AG04449 (cell line): Measurements from ENCODE around the gene MAD1L1.

Experiments used
- CTCF ChIA-PET: fragments of 350-600 bp; formaldehyde crosslinking; extraction: SDS; loops from one replicate; lab custom pipeline; 2021; ENCODE audit warnings: antibody characterized with exemption; lab: Yijun Ruan, JAX
- POLR2A ChIA-PET: fragments of 400-600, 350-600 bp; formaldehyde crosslinking; extraction: SDS; loops from one replicate; lab custom pipeline; 2020; ENCODE audit warnings: antibody characterized with exemption, inconsistent platforms; lab: Yijun Ruan, JAX
- DNase-seq: peaks from one replicate; pipeline ENCODE4 v3.0.0-alpha.2; 2010; ENCODE audit warnings: low read depth, low spot score
- H3K4me3 ChIP-seq: 2 replicates; pipeline ENCODE4 v1.5.1; 2011; ENCODE audit warnings: low read depth, mild to moderate bottlenecking, control low read depth, low read length
- TF ChIP-seq, protein P1 (sequence below): IDR thresholded peaks from one replicate; pipeline ENCODE4 v1.5.1; 2011; ENCODE audit warnings: mild to moderate bottlenecking, moderate library complexity, low read length, control low read depth, inconsistent platforms; ENCODE audit not compliant: insufficient read depth; ENCODE audit errors: missing control alignments

The MAD1L1 gene

DNA sequence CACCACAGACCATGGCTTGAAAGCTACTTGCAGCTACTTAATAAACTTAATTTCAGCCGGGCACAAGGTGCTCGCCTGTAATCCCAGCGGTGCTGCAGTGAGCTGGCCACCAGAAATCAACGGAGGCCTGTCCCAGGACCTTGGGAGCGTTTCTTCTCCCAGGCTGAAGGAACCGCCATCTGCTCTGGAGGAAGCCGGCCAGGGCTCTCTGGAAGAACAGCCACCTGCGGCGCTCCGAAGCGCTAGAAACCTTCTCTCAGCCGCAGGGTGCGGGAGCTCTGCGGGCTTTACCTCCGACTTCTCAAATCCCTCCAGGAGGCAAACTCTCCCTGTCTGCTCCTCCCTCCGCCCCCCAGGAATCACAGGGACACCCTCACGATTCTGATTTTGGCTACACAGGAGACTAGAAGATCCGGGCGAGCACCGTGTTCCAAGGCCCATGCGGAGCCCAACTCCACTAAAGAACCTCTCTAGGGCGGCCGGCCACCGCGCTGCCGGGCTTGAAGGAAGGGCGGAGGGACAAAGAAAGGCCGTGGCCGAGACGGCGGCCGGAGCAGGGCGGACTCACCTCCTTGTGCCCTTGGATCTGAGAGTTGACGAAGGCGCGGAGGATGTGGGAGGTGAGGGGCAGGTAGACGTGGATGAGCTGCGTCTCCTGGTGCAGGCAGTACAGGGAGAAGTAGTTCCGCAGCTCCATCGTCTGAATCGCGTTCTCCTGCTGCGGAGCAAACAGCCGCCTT is 23.7 kb upstream of the MAD1L1 start:
- DNase-seq, result no peak
- no peak overlapping the region for H3K4me3 ChIP-seq
- TF ChIP-seq, protein P1, sequence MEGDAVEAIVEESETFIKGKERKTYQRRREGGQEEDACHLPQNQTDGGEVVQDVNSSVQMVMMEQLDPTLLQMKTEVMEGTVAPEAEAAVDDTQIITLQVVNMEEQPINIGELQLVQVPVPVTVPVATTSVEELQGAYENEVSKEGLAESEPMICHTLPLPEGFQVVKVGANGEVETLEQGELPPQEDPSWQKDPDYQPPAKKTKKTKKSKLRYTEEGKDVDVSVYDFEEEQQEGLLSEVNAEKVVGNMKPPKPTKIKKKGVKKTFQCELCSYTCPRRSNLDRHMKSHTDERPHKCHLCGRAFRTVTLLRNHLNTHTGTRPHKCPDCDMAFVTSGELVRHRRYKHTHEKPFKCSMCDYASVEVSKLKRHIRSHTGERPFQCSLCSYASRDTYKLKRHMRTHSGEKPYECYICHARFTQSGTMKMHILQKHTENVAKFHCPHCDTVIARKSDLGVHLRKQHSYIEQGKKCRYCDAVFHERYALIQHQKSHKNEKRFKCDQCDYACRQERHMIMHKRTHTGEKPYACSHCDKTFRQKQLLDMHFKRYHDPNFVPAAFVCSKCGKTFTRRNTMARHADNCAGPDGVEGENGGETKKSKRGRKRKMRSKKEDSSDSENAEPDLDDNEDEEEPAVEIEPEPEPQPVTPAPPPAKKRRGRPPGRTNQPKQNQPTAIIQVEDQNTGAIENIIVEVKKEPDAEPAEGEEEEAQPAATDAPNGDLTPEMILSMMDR, result no peak
- ChIA-PET CTCF (interaction anchor here (1.6 kb wide), 1 partner anchor 9 kb away, joined by 3 read pairs; no protein-coding TSS in a partner anchor), POLR2A (no interaction called here)

DNA sequence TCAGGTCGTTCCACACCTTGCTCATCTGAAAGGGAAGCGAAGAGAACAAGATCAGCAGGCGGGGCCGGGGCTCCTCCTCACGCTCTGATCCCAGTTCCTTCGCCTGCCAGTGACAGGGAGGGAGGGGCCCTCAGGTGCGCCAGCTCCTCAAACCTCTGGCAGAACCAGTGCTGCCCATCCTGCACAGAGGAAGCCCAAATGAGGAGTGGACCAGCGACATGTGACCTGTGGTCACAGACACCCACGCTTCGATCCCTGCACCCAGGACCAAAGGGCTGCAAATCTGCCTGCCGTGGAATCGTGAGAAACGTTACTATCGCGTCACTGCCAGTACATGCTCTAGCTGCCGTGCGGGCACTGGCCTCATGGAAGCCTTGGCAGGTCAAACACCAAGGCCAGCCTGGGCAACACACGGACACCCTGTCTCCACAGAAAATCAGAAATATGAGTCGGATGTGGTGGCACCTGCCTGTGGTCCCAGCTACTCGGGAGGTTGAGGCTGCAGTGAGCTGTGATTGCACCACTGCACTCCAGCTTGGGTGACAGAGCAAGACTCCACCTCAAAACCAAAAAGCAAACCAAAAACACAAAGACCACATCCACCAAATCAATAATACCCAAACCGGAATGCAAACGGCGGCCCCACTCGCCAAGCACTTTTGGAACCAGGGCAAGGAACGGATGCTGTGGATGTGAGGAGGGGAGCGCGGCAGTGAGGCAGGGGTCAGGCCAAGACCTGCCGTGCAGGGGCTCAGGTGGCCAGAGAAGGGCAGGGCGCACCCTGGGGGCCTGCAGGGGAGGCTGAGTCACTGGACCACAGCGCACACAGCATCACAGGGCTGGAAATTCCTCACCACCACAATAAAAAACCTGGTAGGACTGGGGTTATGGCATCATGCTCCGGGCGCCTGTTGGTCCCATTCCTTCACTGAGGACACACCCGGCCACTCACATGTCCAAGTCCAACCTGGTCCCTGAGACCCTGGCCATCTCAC is 22.7 kb upstream of the MAD1L1 start:
- TF ChIP-seq, protein P1, result no peak
- no peak for DNase-seq
- CTCF ChIA-PET, result interaction anchor here (1.6 kb wide), 1 partner anchor 10 kb away, joined by 3 read pairs; no protein-coding TSS in a partner anchor
- POLR2A ChIA-PET, result no interaction called here
- no peak overlapping the region for H3K4me3 ChIP-seq

DNA sequence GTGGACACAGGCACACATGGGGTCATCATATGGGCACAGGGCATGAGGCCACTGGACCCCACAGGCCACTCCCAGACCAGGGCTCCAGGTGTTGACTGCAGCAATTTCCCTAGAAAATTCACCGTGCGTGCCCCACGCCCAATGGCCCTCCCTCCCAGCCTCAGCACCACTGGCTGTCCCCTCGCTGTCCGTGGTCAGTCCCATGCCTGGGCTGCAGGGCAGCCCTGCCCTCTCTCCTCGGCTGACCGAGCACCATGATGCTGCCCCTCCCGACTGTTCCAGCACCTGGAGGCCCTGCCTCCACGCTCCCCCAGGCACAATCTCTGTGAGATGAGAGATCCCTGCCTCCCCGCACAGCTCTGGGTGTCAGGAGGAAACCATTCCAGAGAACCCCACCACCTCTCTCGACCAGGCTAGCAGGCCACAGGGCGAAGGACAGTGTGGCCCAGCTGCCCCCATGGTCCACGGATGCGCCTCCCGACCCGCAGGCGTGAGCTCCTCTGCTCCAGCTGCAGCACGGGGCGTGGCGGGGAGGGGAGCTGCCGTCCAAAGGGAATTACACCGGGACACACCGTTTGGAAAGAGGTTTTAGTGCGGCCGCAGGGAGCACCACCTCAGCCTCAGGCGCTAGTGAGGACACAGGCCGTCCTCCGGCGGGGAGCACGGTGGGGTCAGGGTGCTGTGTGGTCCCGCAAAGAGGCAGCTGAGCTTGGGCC is 21.8 kb upstream of the MAD1L1 start:
- DNase-seq, result no peak
- no peak overlapping the region for H3K4me3 ChIP-seq
- TF ChIP-seq, protein P1, result no peak
- POLR2A ChIA-PET, result no interaction called here
- CTCF ChIA-PET, result no interaction called here

DNA sequence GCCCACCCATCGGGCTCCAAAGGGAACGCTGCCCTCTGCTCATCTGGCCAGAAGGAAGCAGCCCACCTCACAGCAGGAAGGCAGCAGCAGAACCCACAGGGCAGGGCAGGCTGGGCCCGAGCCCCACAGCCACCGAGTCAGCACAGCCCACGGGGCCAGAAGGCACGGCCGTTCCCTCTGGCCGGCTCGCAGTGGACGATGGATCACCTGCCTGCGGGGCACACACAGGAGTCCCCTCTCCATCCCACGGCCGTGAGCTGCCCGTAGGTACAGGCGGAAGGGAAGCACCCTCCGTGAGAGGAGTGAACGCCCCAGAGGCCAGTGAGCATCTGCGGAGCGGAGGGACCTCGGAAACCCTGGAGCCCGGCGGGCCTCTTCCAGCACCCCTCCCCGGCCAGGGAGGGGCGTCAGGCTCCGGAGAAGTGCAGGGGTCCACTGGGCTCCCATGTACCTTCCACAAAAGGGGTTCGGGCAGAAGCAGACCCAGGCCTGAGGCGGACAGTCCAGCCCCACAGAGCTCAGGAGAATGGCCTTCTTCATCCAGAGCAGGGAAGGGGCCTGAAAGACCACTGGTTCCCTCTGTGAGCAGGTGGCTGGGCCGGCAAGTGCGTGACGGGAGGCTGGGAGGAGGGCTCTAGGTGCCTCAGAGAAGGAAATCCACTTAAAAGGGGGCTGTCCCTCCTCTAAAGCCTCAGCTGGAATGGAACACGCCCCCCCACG is 20.9 kb upstream of the MAD1L1 start:
- ChIA-PET POLR2A (no interaction called here), CTCF (interaction anchor here (1.0 kb wide), 1 partner anchor 8 kb away, joined by 3 read pairs; no protein-coding TSS in a partner anchor)
- no peak overlapping the region for H3K4me3 ChIP-seq
- DNase-seq, result no peak
- TF ChIP-seq, protein P1, result no peak

DNA sequence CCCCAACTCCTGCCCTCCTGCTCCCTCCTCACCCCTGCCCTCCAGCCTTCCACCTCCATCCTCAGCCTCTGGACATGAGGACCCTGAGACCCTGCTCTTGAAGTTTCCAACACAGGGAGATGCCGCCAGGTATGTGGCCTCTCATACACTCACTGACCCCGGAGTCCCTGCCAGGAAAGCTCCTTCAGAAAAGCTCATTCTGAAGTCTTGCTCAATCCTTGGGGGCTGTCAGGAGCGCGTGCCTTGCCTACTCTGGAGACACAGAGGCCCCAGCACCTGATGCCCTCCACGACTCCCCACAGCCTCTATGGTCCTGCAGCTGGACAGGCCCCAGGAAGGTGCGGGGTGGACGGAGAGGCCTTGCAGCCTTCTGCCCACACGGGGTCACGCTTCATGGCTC is 20.3 kb upstream of the MAD1L1 start:
- no peak overlapping the region for H3K4me3 ChIP-seq
- POLR2A ChIA-PET, result no interaction called here
- TF ChIP-seq, protein P1, result no peak
- DNase-seq, result no peak
- CTCF ChIA-PET, result interaction anchor here (1.0 kb wide), 1 partner anchor 9 kb away, joined by 3 read pairs; no protein-coding TSS in a partner anchor
